MCF 10A (cell line): ENCODE data around the gene CNOT9. TPM values are rescaled to one million over a fixed set of nuclear protein-coding genes. Genes with fewer than 3 reads are reported as not detected.

ENCODE experiments used
- BruUV-seq: library from RNA; stranded (reverse); fragments of 400-500 nt; replicated peaks from 2 replicates; lab custom pipeline; 2021; lab: Mats Ljungman, UMichigan
- CTCF ChIA-PET: fragments of 300-600 bp; sonication (Branson Sonifier 250); formaldehyde crosslinking; extraction: SDS; loops from one replicate; lab custom pipeline; 2021; ENCODE audit warnings: antibody characterized with exemption, inconsistent platforms; lab: Yijun Ruan, JAX
- POLR2A ChIA-PET: fragments of 300-600, 350-650 bp; sonication (Branson Sonifier 250); formaldehyde crosslinking; extraction: SDS; loops from one replicate; lab custom pipeline; 2020; ENCODE audit warnings: antibody characterized with exemption, inconsistent platforms; lab: Yijun Ruan, JAX
- DNase-seq: peaks from one replicate; pipeline ENCODE4 v3.0.0-alpha.2; 2018; ENCODE audit not compliant: unreplicated experiment
- H3K27ac Mint-ChIP-seq: one replicate; pipeline ENCODE4 v1.8.0; 2022; ENCODE audit warnings: mild to moderate bottlenecking, low read depth, mixed read lengths; ENCODE audit not compliant: unreplicated experiment
- H3K27me3 Mint-ChIP-seq: one replicate; pipeline ENCODE4 v1.8.0; 2022; ENCODE audit warnings: mixed read lengths; ENCODE audit not compliant: insufficient read depth, unreplicated experiment
- H3K36me3 Mint-ChIP-seq: one replicate; pipeline ENCODE4 v1.8.0; 2022; ENCODE audit warnings: mild to moderate bottlenecking, moderate library complexity, mixed read lengths; ENCODE audit not compliant: insufficient read depth, unreplicated experiment
- H3K4me1 Mint-ChIP-seq: one replicate; pipeline ENCODE4 v1.8.0; 2022; ENCODE audit warnings: mixed read lengths; ENCODE audit not compliant: insufficient read depth, unreplicated experiment
- H3K4me3 Mint-ChIP-seq: one replicate; pipeline ENCODE4 v1.8.0; 2022; ENCODE audit warnings: mild to moderate bottlenecking, moderate library complexity, mixed read lengths; ENCODE audit not compliant: unreplicated experiment
- H3K9me3 Mint-ChIP-seq: one replicate; pipeline ENCODE4 v1.8.0; 2022; ENCODE audit warnings: mixed read lengths; ENCODE audit not compliant: unreplicated experiment
- intact Hi-C: fragments of 100-400 bp; cut with micrococcal nuclease; formaldehyde crosslinking; loops from 2 replicates; pipeline ENCODE4 v1.14.1; 2022
- total RNA-seq: library from RNA; stranded (reverse); gene quantifications from 2 replicates; pipeline ENCODE4 v1.2.3, GENCODE V29; 2022
- TF ChIP-seq, protein P1 (sequence below): fragments of 200-600 bp; IDR thresholded peaks from one replicate; pipeline ENCODE4 v1.8.0; 2022; ENCODE audit warnings: antibody characterized with exemption, mild to moderate bottlenecking; ENCODE audit not compliant: unreplicated experiment

CNOT9 gene
- total RNA-seq, 1 experiment from 2014 or later, result 64.9 TPM

DNA sequence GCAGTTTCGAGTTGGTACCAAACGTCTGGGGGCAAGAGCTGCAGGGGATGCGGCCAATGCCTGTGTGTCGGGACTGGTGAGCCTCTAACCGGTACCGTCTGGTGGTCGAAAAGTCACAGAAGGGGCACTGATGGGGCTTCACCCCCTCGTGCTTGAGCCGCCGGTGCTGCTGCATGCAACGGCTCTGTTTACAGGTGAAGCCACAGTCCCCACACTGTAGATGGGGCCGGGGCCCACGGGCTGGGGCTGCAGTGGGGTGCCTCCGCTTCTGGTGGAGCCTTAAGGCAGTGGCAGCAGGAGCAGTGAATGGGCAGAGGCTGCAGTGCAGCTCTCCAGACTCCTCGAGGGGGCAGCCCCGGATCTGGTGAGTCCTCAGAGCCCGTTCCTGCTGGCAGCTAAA lies 74.1 kb downstream of the CNOT9 start:
- no TSS peak for BruUV-seq
- Mint-ChIP-seq H3K4me1 (no peaks in the 10 kb centered on the region), H3K27me3 (no peaks in the 10 kb centered on the region), H3K27ac (no peak overlapping the region), H3K9me3 (no peaks in the 10 kb centered on the region), H3K36me3 (peaks cover 80% of the 10 kb centered on the region), H3K4me3 (no peak overlapping the region)
- POLR2A ChIA-PET, result no interaction called here
- intact Hi-C loops, result no loop called here
- TF ChIP-seq, protein P1, sequence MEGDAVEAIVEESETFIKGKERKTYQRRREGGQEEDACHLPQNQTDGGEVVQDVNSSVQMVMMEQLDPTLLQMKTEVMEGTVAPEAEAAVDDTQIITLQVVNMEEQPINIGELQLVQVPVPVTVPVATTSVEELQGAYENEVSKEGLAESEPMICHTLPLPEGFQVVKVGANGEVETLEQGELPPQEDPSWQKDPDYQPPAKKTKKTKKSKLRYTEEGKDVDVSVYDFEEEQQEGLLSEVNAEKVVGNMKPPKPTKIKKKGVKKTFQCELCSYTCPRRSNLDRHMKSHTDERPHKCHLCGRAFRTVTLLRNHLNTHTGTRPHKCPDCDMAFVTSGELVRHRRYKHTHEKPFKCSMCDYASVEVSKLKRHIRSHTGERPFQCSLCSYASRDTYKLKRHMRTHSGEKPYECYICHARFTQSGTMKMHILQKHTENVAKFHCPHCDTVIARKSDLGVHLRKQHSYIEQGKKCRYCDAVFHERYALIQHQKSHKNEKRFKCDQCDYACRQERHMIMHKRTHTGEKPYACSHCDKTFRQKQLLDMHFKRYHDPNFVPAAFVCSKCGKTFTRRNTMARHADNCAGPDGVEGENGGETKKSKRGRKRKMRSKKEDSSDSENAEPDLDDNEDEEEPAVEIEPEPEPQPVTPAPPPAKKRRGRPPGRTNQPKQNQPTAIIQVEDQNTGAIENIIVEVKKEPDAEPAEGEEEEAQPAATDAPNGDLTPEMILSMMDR, result no peak
- CTCF ChIA-PET, result interaction anchor here (1.2 to 2.0 kb wide), 3 partner anchors 14 to 45 kb away, joined by 4 to 6 read pairs (median 4); partner anchors contain the start of genes BCS1L and ZNF142
- no peak for DNase-seq

DNA sequence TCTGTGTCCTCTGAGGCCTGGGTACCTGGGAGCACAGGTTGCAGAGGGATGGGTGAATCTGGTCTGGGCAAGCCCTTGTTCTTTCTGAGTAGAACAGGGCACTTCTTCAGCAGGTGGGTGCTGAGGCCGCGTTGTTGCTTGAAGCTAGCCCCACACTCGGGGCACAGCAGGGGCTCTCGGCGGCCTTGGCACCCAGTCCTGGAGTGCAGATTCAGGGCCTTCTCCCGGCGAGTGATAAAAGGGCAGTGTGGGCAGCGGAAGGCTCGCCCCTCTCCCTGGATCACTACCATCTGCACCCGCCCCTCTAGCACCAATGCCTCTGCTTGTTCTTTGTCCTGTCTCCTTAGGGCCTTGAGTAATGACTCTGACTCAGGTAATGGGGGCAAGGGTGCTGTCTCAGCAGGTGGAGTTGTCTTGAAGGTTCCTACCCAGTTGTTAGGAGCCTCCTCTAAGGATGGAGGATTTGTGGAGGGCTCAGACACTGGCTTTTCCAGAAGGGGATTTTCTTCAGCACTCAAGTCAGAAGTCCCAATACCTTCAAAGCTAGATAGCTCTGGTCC lies 75.2 kb downstream of the CNOT9 start:
- BruUV-seq, result TSS peak; percentile 12
- Mint-ChIP-seq H3K9me3 (no peaks in the 10 kb centered on the region), H3K4me3 (no peak overlapping the region), H3K36me3 (peaks cover 80% of the 10 kb centered on the region), H3K4me1 (no peaks in the 10 kb centered on the region), H3K27me3 (no peaks in the 10 kb centered on the region), H3K27ac (peak overlapping the region; percentile 7)
- ChIA-PET POLR2A (no interaction called here), CTCF (interaction anchor here (0.9 to 2.0 kb wide), 4 partner anchors 15 to 104 kb away, joined by 3 to 6 read pairs (median 4); partner anchors contain the start of genes BCS1L and ZNF142)
- no peak for DNase-seq
- TF ChIP-seq, protein P1, result no peak
- intact Hi-C loops, result no loop called here

DNA sequence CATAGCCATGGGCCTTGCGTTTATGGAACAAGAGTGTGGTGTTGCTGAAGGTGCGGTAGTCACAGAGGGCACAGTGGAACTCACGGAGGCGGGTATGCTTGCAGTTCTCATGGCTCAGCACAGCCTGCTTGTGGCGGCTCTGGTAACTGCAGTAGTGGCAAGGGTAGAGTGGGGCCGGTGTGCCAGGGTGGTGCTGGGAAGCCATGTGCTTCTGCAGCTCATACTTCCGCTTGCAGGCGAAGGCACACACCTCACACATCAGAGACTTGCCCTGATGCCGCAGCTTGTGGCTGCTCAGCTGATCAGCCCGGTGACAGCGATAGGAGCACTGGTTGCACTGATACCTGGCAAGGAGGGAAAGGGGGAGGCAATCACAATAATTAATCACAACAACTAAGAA lies 76.1 kb downstream of the CNOT9 start:
- H3K27ac Mint-ChIP-seq, result peak overlapping the region; percentile 7
- BruUV-seq, result no TSS peak
- H3K4me1 Mint-ChIP-seq, result no peaks in the 10 kb centered on the region
- no peaks in the 10 kb centered on the region for H3K9me3 Mint-ChIP-seq
- ChIA-PET CTCF (interaction anchor here (0.5 to 0.9 kb wide), 2 partner anchors 55 to 103 kb away, joined by 3 read pairs; no protein-coding TSS in a partner anchor), POLR2A (no interaction called here)
- H3K36me3 Mint-ChIP-seq, result peaks cover 80% of the 10 kb centered on the region
- no peak for DNase-seq
- intact Hi-C loops, result no loop called here
- TF ChIP-seq, protein P1, result no peak
- H3K4me3 Mint-ChIP-seq, result no peak overlapping the region
- H3K27me3 Mint-ChIP-seq, result no peaks in the 10 kb centered on the region

DNA sequence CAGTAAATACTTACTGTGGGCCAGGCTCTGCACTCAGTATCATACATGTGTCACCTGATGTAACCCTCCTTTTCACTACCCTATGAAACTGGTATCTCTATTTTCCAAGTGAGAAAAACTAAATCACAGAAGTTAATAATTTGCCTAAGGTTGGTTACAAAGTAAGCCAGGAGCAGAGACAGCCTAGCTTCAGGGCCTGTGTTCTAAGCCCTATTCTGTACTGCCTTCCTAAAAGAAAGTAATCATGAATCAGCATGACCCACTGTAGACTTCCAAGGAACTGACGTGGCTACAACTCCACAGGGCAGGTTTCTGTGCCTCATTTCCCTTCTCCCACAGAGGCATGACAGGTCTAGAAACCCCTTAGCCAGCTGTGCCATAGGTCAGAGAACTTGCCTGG lies 76.5 kb downstream of the CNOT9 start:
- TF ChIP-seq, protein P1, result no peak
- Mint-ChIP-seq H3K27ac (peak overlapping the region; percentile 7), H3K4me3 (no peak overlapping the region), H3K27me3 (no peaks in the 10 kb centered on the region), H3K9me3 (no peaks in the 10 kb centered on the region), H3K36me3 (peaks cover 80% of the 10 kb centered on the region), H3K4me1 (no peaks in the 10 kb centered on the region)
- CTCF ChIA-PET, result interaction anchor here (0.5 kb wide), 1 partner anchor 55 kb away, joined by 3 read pairs; no protein-coding TSS in a partner anchor
- no TSS peak for BruUV-seq
- intact Hi-C loops, result no loop called here
- POLR2A ChIA-PET, result interaction anchor here (0.9 kb wide), 1 partner anchor 38 kb away, joined by 3 read pairs; the partner anchor contains the start of gene PLCD4
- DNase-seq, result no peak

Other genes starting within 250 kb of the CNOT9 start
- gene CATIP, start 212.0 kb upstream of the CNOT9 start, total RNA-seq, result not detected in 2 replicates
- 0.09 and 0.32 TPM in 2 replicates for gene SLC11A1, start 186.6 kb upstream of the CNOT9 start, total RNA-seq
- 71.2 and 72.3 TPM in 2 replicates for gene CTDSP1, start 169.0 kb upstream of the CNOT9 start, total RNA-seq
- not detected in 2 replicates for gene VIL1, start 149.7 kb upstream of the CNOT9 start, total RNA-seq
- 11.6 and 16.4 TPM in 2 replicates for gene USP37, start 488 bp upstream of the CNOT9 start, total RNA-seq
- gene PLCD4, start 39.1 kb downstream of the CNOT9 start, total RNA-seq, result 0.40 and 0.86 TPM in 2 replicates
- gene ZNF142, start 90.8 kb downstream of the CNOT9 start, total RNA-seq, result 33.7 and 37.8 TPM in 2 replicates
- 71.1 and 96.0 TPM in 2 replicates for gene BCS1L, start 90.8 kb downstream of the CNOT9 start, total RNA-seq
- gene RNF25, start 103.2 kb downstream of the CNOT9 start, total RNA-seq, result 58.9 and 60.8 TPM in 2 replicates
- gene STK36, start 103.2 kb downstream of the CNOT9 start, total RNA-seq, result 20.7 and 35.1 TPM in 2 replicates
- 33.6 and 38.2 TPM in 2 replicates for gene TTLL4, start 142.0 kb downstream of the CNOT9 start, total RNA-seq
- gene CYP27A1, start 213.3 kb downstream of the CNOT9 start, total RNA-seq, result 0.12 TPM in 1 of 2 replicates, not detected in the other